Kidney (tissue), 14 donors: ENCODE results near the gene PRSS23. TPM values are rescaled to one million over a fixed set of nuclear protein-coding genes. Genes with fewer than 3 reads are reported as not detected.

Experiments
- DNase-seq, 5 donors: peaks; one replicate each; pipeline ENCODE4 v3.0.0-alpha.2; 2013 to 2020
- FAIRE-seq: peaks from 2 replicates; lab custom pipeline; 2012; peaks lifted over from hg19 to GRCh38; lab: Jason Lieb, UNC
- H3K27ac ChIP-seq, 2 donors: one replicate each; pipeline ENCODE4 v1.7.0; 2013; ENCODE audit warnings: low read depth in 2 of 2, low read length in 2 of 2, inconsistent platforms in 1 of 2
- H3K27me3 ChIP-seq: one replicate; pipeline ENCODE4 v1.7.1; 2013; ENCODE audit warnings: low read length, inconsistent platforms; ENCODE audit not compliant: control insufficient read depth, insufficient read depth
- H3K36me3 ChIP-seq, 3 donors: one replicate each; pipeline versions ENCODE4 v1.7.0 to v1.7.1; 2013; ENCODE audit warnings: low read length in 3 of 3, control low read depth in 1 of 3, inconsistent platforms in 1 of 3; ENCODE audit not compliant: insufficient read depth in 3 of 3, control insufficient read depth in 2 of 3
- H3K4me1 ChIP-seq, 3 donors: one replicate each; pipeline versions ENCODE4 v1.7.0 to v1.7.1; 2013; ENCODE audit warnings: low read length in 3 of 3, inconsistent platforms in 1 of 3, low read depth in 1 of 3; ENCODE audit not compliant: control insufficient read depth in 2 of 3, insufficient read depth in 2 of 3
- H3K4me3 ChIP-seq, 3 donors: one replicate each; pipeline versions ENCODE4 v1.7.0 to v1.8.1; 2013; ENCODE audit warnings: low read length in 3 of 3, control low read depth in 1 of 3, inconsistent platforms in 1 of 3
- H3K9ac ChIP-seq, 3 donors: one replicate each; pipeline versions ENCODE4 v1.7.0 to v1.7.1; 2013; ENCODE audit warnings: low read length in 3 of 3, control low read depth in 1 of 3, inconsistent platforms in 1 of 3
- H3K9me3 ChIP-seq, 3 donors: one replicate each; pipeline versions ENCODE4 v1.7.0 to v1.7.1; 2013; ENCODE audit warnings: low read length in 3 of 3, control low read depth in 1 of 3, inconsistent platforms in 1 of 3; ENCODE audit not compliant: control insufficient read depth in 2 of 3, insufficient read depth in 1 of 3
- intact Hi-C: fragments of 100-400 bp; cut with DNase I; formaldehyde crosslinking; loops from one replicate; pipeline ENCODE4 v1.11.1; 2022
- polyA plus RNA-seq: library from polyadenylated mRNA; stranded (reverse); fragments of 350-450 nt; fragmentation: Illumina TruSeq; extraction: RNeasy Lipid Tissue Mini Kit (QIAGEN cat#74804); gene quantifications from one replicate; pipeline ENCODE4 v1.2.3, GENCODE V29; 2014; ENCODE audit warnings: low read depth, low replicate concordance; ENCODE audit not compliant: insufficient read depth
- total RNA-seq: library from RNA; stranded (reverse); fragmentation: NEBNext Ultra II Directional; extraction: Animal tissue kit (Norgen Biotek cat#: 25700); gene quantifications from one replicate; pipeline ENCODE4 v1.2.1, GENCODE V29; 2021
- TF ChIP-seq, protein P1 (sequence below): IDR thresholded peaks from 3 replicates; pipeline ENCODE4 v1.5.1; 2012; ENCODE audit warnings: mild to moderate bottlenecking, moderate library complexity, borderline replicate concordance; ENCODE audit not compliant: insufficient read depth; ENCODE audit errors: extremely low read depth
- donor health status: control.
- donor health status: control.
- donor health status: control.
- donor health status: control.
- donor health status: control.
- donor health status: DM: yes; HTN: yes; CAD: no.
- donor health status: Normal renal cell carcinoma (clear cell type).

PRSS23 gene
- total and polyA plus RNA-seq, 2 donors from 2014 or later = 53.4 to 54.6 TPM

DNA sequence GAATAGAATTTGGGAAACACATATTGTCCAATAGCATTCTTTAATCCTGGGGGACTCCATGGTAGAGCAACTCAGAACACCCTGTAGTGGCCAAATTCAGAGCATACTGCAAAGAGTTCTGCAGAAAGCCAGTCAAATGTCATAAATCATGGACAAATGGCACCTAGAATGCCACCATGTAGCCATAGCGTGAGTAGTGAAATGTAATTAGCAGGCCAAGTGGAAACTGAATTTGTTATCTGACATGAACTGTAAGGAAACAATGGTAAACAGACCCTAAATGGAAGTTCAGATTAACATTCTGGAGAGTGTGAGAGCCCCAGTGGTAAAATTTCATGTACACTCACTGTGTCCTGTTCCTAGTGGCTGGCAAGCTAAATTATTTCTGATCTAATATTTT, 7.0 kb upstream of the PRSS23 start:
- intact Hi-C loops = no loop called here
- DNase-seq (no peak), FAIRE-seq (no peak)
- Histone ChIP-seq H3K9ac (no peak overlapping the region), H3K27me3 (no peaks in the 10 kb centered on the region), H3K36me3 (no peaks in the 10 kb centered on the region), H3K27ac (no peak overlapping the region), H3K9me3 (no peaks in the 10 kb centered on the region), H3K4me3 (no peak overlapping the region), H3K4me1 (peaks cover 0 to 4% (median 0%) of the 10 kb centered on the region in 3 donors)
- TF ChIP-seq, protein P1, sequence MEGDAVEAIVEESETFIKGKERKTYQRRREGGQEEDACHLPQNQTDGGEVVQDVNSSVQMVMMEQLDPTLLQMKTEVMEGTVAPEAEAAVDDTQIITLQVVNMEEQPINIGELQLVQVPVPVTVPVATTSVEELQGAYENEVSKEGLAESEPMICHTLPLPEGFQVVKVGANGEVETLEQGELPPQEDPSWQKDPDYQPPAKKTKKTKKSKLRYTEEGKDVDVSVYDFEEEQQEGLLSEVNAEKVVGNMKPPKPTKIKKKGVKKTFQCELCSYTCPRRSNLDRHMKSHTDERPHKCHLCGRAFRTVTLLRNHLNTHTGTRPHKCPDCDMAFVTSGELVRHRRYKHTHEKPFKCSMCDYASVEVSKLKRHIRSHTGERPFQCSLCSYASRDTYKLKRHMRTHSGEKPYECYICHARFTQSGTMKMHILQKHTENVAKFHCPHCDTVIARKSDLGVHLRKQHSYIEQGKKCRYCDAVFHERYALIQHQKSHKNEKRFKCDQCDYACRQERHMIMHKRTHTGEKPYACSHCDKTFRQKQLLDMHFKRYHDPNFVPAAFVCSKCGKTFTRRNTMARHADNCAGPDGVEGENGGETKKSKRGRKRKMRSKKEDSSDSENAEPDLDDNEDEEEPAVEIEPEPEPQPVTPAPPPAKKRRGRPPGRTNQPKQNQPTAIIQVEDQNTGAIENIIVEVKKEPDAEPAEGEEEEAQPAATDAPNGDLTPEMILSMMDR = no peak

DNA sequence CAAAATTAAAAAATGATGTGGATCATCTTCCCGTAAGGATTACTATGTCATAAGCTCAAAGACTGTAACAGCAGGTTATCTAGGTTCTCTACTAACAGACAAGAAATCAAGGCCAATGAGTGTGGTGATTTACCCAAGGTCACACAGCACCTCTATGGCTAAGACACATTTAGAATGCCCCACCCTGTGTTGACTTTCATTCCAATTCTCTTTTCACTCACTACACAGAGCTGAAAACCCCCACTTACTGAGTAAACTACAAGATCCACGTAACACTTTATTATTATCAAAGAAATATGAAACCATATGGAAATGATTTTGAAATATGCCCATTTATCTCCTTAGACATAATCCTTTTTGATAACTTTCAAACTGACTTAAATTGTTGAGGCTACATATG, 4.8 kb upstream of the PRSS23 start:
- no peak for FAIRE-seq
- H3K27ac ChIP-seq = no peak overlapping the region
- TF ChIP-seq, protein P1 = no peak
- H3K27me3 ChIP-seq = no peaks in the 10 kb centered on the region
- H3K9ac ChIP-seq = no peak overlapping the region
- no peaks in the 10 kb centered on the region for H3K9me3 ChIP-seq
- no peaks in the 10 kb centered on the region for H3K36me3 ChIP-seq
- DNase-seq = no peak
- intact Hi-C loops = no loop called here
- no peak overlapping the region for H3K4me3 ChIP-seq
- H3K4me1 ChIP-seq = peaks cover 0 to 4% (median 0%) of the 10 kb centered on the region in 3 donors

DNA sequence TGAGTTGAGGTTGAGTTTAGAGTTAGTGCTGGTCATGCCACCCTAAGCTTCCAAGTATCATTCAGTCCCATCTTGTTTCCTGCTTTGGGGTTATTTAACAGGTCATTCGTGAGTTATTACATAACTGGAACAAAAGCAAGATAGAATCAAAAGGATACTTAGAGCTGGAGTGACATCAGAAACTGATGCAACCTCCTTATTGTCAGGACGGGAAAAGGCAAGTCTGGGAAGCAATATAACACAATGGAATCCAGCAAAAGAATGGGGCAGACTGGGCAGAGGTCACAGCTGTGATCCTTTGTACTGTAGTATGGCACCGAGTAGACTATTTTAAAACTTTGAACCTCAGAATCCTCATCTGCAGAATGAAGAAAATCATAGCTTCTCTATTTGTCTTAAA, 4.4 kb upstream of the PRSS23 start:
- intact Hi-C loops = no loop called here
- DNase-seq = no peak
- TF ChIP-seq, protein P1 = no peak
- H3K36me3 ChIP-seq = no peaks in the 10 kb centered on the region
- peaks cover 0 to 6% (median 0%) of the 10 kb centered on the region in 3 donors for H3K4me1 ChIP-seq
- H3K4me3 ChIP-seq = no peak overlapping the region
- H3K9ac ChIP-seq = no peak overlapping the region
- no peak for FAIRE-seq
- H3K27me3 ChIP-seq = no peaks in the 10 kb centered on the region
- H3K27ac ChIP-seq = no peak overlapping the region
- no peaks in the 10 kb centered on the region for H3K9me3 ChIP-seq

DNA sequence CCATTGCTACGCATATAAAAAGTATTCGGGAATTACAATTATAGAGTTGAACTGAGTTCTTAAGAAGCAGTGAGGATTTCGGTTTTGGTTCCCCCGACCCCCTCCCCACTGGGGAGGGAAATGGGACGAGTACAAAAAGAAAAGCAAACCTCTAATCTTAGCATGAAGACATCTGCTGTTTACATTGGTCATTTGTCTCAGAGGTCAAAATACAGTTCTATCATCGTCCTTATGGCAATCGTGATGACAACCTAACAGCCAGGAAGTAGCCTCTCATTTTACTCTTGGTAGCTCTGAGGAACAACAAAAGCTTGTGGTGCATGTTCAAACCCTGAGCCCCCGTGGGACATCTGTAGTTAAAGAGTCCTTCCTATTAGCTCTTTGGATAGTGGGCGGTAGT, 3.2 kb upstream of the PRSS23 start:
- no peak for DNase-seq
- no peaks in the 10 kb centered on the region for H3K36me3 ChIP-seq
- FAIRE-seq = no peak
- H3K4me3 ChIP-seq = no peak overlapping the region
- H3K9me3 ChIP-seq = no peaks in the 10 kb centered on the region
- no peaks in the 10 kb centered on the region for H3K27me3 ChIP-seq
- TF ChIP-seq, protein P1 = no peak
- H3K27ac ChIP-seq = no peak overlapping the region
- intact Hi-C loops = no loop called here
- H3K4me1 ChIP-seq = peaks cover 0 to 2% (median 0%) of the 10 kb centered on the region in 3 donors
- H3K9ac ChIP-seq = no peak overlapping the region
